HG03342 (cell line): Measurements from ENCODE around the gene BUB1B.
A peak's percentile ranks its signal among the peaks of the same experiment; 100 is the strongest.
"Not testable (repeated sequence)": the region's sequence is repeated elsewhere in the genome, so short reads cannot be mapped to it uniquely, and the experiment has no call there.

ENCODE experiments used
- ATAC-seq: cut with Tn5 transposase; IDR thresholded peaks from one replicate; pipeline ENCODE4 v1.9.1; 2021; ENCODE audit warnings: mild to moderate bottlenecking, moderate library complexity; ENCODE audit not compliant: unreplicated experiment

BUB1B gene

GRCh38 chr15:40160689-40161688 lies at the start of gene BUB1B:
Gene BUB1B (plus strand): TSS chr15:40161069. CDS start chr15:40161221, 152 bp downstream.
- ATAC-seq, result peak; percentile 82

GRCh38 chr15:40111888-40112287 lies 49.0 kb upstream of the BUB1B start:
- no peak for ATAC-seq

- no peak for ATAC-seq
These were observed 48.1 kb upstream of the BUB1B start for GRCh38 chr15:40112789-40113188.

- ATAC-seq, result no peak
These were observed 46.7 kb upstream of the BUB1B start for GRCh38 chr15:40114218-40114617.

- ATAC-seq, result not testable (repeated sequence)
These were observed 45.8 kb upstream of the BUB1B start for GRCh38 chr15:40115106-40115505.

- ATAC-seq, result peak; percentile 93
These were observed 45.2 kb upstream of the BUB1B start for GRCh38 chr15:40115670-40116093.

- ATAC-seq, result no peak
These were observed 42.4 kb upstream of the BUB1B start for GRCh38 chr15:40118473-40118872.

GRCh38 chr15:40121911-40122638 lies 38.8 kb upstream of the BUB1B start:
- ATAC-seq, result no peak

GRCh38 chr15:40122989-40123388 lies 37.9 kb upstream of the BUB1B start:
- ATAC-seq, result not testable (repeated sequence)

GRCh38 chr15:40123863-40124262 lies 37.0 kb upstream of the BUB1B start:
- ATAC-seq, result not testable (repeated sequence)

- not testable (repeated sequence) for ATAC-seq
These were observed 36.5 kb upstream of the BUB1B start for GRCh38 chr15:40124333-40124732.

- not testable (repeated sequence) for ATAC-seq
These were observed 36.0 kb upstream of the BUB1B start for GRCh38 chr15:40124807-40125285.

- ATAC-seq, result no peak
These were observed 34.9 kb upstream of the BUB1B start for GRCh38 chr15:40125950-40126349.

- no peak for ATAC-seq
These were observed 31.9 kb upstream of the BUB1B start for GRCh38 chr15:40128766-40129660.

- no peak for ATAC-seq
These were observed 30.8 kb upstream of the BUB1B start for GRCh38 chr15:40130118-40130517.

- no peak for ATAC-seq
These were observed 29.9 kb upstream of the BUB1B start for GRCh38 chr15:40130799-40131502.

- ATAC-seq, result no peak
These were observed 27.3 kb upstream of the BUB1B start for GRCh38 chr15:40133544-40133943.

- no peak for ATAC-seq
These were observed 26.0 kb upstream of the BUB1B start for GRCh38 chr15:40134885-40135284.

GRCh38 chr15:40135846-40136450 lies 24.9 kb upstream of the BUB1B start:
- not testable (repeated sequence) for ATAC-seq
